GM21529 (cell line): ENCODE measurements around the gene DOCK1.

Experiments used
- ATAC-seq: cut with Tn5 transposase; IDR thresholded peaks from one replicate; pipeline ENCODE4 v1.9.1; 2021; ENCODE audit not compliant: unreplicated experiment

The DOCK1 gene

DNA sequence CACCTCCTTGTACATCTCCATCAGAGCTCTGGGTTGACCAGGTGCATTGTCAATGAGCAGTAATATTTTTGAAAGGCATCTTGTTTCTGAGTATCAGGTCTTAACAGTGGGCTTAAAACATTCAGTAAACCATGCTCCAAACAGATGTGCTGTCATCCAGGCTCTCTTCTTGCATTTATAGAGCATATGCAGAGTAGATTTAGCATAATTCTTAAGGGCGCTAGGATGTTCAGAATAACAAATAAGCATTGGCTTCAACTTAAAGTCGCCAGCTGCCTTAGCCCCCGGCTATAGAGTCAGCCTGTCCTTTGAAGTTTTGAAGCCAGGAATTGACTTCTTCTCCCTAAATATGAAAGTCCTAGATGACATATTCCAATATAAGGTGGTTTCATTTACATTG, 421.7 kb downstream of the DOCK1 start:
- ATAC-seq: no peak

- no peak for ATAC-seq
Measured at GRCh38 chr10:127331696-127332095, 426.5 kb downstream of the DOCK1 start.

- no peak for ATAC-seq
Measured at GRCh38 chr10:127332631-127333030, 427.4 kb downstream of the DOCK1 start.

DNA sequence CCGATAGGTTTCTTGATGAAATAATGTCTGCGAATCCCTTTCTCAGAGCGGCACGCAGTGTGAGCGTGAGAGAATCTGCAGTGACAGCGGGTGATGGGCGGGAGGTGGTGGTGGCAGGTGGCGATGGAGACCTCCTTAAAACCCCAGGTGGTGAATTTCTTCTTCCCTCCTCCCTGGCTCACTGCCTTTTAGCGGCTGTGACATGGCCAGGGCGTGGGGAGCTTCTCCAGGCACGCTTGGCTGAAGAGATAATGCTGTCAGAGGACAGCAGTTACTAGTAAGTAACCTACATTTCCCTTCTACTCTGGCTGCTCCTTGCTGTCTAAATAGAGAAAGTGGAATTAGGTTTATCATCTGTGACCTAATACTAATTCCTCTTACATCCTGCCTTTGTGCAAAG, 432.6 kb downstream of the DOCK1 start:
- ATAC-seq: no peak

DNA sequence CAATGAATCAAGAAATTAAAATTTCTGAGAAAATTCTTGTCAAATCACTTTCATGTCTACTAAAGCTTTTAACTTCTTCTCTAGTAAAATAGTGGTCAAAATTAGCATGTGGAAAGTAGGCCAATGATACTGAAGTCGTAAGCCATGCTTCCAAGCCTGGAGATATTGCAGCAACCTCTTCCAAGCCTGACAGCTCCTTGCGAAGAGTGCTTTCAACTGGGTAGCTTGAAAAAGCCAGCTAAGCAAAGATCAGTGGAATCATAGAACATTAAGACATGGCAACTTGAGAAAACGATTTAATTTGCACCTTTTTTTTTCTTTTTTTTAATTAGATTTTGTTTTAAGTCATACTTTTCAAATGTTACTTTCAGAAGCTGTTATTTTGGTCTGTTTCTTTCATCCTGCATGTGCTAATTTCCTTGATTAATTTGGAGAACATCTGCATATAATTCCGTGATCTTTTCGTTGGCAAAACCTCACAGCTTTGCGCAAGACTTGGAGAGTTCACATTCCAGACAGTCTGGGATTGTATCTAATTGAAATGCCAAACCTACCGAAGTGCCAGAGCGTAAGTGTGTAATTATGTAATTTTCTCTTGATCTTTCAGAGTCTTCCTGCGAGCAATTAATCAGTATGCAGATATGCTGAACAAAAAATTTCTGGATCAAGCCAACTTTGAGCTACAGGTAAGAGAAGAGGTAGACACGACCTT, 433.3 kb downstream of the DOCK1 start:
- ATAC-seq: no peak

- ATAC-seq: no peak
Measured at GRCh38 chr10:127343821-127344220, 438.6 kb downstream of the DOCK1 start.

DNA sequence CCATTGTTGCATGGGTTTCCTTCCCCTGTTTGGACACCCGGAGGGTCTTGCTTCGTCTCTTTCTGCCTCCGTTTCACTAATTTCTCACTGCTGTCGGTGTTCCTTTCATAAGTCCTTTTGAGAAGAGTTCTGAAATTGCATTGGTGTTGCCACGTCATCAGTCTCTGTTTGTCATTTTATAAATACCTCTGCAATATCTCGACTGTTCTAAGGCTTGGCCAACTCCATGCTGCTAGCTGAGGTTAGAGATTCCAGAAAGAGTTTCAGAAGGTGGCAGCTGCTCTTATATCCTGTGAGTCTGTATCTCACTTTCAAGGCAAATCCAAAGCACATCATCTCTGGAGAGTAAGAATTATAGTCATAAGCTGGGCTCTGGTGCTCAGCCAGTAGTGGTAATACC, 439.1 kb downstream of the DOCK1 start:
- no peak for ATAC-seq

DNA sequence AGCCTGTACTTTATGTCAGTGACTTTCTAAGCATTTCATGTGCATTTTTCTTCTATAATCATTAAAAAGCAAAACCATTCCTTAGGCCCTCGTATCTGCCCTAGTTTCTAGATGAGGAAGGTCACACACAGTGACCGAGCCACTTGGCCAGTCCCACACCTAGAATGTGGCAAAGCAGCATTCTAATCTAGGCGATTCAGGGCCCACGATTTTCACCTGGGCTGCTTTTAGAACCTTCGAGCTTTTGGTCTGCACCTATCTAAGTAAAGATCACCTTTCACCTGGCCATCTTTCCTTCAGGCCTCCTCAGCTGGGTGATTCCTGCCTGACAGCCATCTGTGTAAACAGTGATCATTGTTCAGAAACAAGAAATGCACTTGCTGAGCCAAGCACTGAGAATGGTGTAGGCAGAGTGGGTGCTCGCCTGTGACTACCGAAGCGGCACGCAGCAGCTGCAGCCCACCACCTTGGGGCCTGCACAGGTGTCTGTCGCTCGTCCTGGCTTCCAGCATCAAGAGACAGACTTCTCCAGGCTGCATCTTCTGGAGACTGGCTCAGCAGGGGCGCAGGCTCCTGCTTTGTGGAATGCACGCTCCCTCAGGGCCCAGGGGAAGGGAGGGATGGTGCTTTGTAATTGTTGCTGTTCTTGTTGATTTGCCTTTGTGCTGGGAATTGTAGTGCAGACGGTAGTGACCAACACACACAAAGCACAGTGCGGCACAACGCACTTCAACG, 440.2 kb downstream of the DOCK1 start:
- ATAC-seq: no peak

- no peak for ATAC-seq
Measured at GRCh38 chr10:127346604-127347003, 441.4 kb downstream of the DOCK1 start.

DNA sequence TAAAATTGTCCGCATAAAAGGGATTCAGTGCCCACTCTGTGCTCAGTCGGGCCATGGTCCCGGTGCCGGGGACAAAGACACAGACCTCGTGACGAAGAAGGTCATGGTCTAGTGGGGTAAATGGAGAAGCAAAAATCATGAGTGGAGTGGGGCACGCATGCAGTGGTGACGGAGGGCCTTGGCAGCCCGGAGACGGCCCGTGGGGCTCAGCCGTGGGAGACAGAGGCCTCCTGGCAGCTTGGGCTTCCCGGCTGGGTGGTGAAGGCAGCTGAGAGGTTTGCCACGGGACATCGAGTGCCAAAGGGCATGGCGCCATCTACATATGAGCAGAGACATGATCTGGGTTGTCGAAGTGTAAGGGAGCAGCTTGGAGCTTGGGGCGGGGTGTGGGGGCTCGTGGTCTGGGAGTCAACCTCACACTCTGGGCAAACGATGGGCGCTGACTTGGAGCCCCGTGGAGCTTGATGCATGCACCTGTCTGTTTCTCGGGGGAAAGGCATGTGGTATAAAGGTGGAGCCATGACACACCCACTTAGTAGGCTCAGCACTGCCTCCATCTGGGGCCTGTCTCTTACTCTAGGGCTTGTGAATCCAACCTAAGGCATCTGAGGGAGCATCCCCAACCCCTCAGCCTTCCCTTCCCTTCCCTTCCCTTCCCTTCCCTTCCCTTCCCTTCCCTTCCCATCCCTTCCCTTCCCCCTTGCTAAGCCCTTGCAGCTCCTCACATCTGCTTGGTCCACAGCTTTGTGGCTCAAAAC, 442.2 kb downstream of the DOCK1 start:
- ATAC-seq: no peak

DNA sequence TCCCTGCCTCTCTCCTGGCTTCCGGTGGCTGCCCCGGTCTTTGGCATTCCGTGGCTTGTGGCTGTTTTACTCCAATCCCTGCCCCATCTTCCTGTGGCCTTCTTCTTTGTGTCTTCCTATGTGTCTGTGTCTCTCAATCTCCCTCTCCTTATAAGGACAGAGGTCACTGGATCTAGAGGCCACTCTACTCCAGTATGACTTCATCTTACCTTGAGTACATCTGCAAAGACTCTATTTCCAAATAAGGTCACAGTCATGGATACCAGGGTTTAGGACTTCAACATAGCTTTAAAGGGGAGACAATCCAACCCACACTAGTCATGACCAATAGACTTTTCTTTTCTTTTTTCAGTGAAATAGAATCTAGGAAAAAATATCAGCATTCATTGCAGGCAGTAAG, 444.5 kb downstream of the DOCK1 start:
- ATAC-seq: no peak

DNA sequence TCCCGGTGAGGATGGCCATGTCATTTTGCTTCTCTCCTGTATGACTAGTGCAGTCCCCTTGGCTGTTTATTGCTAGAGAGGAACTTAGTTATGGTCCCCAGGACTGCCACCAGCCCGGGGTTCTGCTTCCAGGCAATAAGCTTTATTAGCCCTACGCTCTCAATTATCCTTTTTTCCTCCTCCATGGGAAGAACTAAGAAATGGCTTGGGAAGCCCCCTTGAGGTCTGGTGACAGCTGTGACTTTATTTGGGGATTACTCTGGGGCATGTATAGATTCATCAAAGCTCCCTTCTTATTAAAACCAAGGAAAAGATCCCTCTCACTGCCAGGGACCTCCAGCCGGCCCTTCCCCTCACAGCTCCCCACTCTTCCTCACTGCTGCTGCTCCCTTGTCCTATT, 446.3 kb downstream of the DOCK1 start:
- no peak for ATAC-seq

DNA sequence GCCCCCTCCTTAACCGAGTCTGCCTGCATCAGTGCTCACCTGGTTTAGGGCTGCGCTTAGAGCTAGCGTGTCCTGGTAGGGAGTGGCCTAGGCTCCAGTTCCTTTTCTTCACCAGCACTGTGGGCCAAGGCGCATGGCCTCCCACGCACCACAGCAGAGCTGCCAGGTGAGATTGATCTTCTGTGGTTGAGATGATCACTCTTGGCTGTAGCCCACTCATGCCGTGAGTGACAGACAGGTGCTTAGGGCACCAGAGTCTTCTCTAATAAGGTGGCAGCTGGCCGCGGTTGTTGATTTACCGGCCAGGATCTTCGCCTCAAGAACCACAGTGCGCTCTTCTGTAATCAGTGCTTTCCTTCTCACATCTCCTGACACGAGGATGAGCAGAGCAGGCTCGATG, 448.3 kb downstream of the DOCK1 start:
- ATAC-seq: no peak

- no peak for ATAC-seq
Measured at GRCh38 chr10:127354255-127354654, 449.0 kb downstream of the DOCK1 start.

DNA sequence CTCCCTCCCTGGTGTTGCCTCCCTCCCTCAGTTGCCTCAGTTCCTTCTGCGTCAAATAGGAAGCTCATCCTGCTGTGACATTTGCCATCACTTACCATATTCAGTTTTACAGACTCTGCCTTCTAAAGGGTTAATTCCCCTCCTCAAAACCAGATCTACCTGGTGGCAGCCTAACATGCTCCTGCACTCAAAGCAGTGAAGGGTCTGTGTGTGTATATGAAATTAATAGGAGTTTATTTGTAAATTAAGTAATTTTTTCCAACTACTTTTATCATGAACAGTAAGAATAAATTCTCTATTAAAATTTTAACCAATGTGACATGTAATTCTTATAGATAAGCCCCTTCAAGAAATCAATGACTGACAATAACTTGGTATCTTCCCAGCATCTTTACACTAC, 449.8 kb downstream of the DOCK1 start:
- no peak for ATAC-seq

DNA sequence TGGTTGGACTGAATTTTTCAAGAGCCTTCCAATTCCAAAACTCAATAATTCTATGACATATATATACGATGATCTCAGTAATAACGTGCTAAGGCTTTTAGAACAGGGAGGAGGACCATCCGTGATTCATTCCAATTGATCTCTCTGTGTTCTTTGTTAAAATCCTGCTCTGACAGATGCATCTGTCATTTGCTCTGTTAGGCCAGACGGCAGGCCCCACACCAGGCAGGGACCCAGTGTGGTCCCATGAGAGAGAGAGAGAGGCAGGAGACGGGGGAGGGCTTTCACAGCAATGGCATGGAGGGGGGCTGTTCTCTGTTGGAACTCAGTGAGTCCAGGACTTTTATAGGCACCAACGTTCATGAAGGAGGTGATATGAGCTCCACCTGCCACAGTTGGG, 451.1 kb downstream of the DOCK1 start:
- no peak for ATAC-seq

DNA sequence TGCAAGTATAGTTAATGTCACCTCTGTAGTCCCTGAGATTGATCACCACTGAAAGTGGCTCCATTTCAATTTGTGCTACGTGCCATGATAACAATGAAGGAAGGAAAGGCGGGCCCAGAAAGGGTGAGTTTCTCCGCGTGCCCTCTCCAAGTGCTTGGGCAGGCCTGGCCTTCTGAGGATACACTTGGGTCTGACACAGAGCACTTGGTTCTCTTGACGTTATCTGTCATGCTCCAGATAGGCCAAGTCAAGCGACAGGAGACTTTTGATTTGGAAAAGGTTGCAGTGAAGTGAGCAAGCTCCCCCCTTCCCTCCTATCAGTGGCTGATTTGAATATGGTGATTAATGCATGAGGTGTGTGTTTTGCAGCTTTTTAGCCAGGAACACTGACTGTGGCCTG, 452.0 kb downstream of the DOCK1 start:
- ATAC-seq: no peak

DNA sequence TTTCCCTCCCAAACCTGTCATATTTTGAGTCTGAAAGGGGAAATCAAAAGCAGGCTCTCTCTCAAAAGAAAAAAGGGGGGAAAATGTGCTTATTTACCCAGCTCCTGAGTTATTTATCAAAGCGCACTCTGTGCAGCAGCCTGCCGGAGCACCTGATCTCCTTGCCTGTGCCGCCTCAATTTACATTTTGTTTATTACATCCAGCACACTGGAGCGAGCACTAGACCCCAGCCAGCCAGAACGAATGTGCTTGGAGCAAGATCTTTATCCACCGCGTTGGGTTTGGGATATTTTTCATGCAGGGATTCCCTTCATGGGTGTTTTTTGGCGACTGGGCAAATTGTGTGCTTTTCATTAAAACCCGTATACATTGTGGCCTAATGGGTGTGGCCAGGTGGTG, 453.1 kb downstream of the DOCK1 start:
- no peak for ATAC-seq

- no peak for ATAC-seq
Measured at GRCh38 chr10:127364034-127364433, 458.8 kb downstream of the DOCK1 start.

DNA sequence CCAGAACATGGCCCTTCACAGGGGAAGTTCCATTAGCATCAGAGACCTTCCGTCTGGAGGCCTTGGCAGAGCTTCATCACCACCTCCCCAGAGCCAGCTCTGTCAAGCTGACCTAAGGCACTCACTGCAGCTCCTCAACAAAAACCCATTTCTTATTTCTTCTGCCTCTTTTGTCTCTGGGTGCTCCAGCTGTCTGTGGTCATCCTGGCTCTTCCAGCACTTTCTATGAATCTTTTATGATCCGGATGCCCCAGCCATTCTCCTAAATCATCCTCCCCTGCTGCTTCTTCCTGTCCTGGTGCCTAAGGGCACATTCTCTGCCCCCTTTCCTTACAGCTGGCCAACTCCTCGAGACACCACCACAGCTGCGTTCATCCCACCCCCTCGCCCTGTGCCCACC, 462.9 kb downstream of the DOCK1 start:
- no peak for ATAC-seq

DNA sequence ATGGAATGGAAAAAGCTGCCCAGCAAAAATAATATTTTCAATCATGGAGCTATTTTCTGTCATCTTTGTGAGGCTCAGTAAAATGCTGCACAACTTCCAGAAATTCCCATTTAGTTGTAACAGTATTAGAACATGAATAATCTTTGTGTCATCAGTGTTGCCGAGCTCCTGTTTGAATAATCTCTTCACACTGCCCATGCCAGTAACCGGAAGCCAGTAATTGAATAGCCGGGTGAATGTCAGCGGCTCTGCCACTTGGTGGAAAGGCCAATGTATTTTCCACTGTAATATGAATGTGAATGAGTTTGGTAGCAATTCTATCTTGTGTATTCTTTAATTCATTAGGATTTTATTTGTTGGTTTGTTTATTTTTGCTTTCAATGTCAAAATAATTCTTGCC, 463.7 kb downstream of the DOCK1 start:
- ATAC-seq: no peak

DNA sequence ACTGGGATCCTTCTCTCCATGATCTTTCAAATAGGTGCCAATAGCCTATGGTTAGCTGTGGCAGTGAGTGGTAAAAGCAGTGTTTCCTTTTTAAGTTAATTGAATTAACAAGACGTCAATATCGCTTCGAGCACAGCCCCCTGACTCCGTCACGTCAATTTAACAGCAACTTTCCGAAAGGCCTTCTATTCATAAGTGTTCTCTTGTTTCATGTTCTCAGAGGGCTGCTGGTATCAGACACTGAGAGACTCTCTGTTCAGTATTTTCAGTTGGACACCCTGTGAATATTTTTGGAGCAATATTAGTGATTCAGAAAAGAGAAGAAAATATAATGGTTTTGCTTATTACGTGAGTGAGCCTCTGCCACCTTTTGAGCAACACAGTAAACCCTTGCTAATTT, 465.4 kb downstream of the DOCK1 start:
- no peak for ATAC-seq
